Suprapubic skin (tissue), 3 donors: ENCODE measurements around the gene GINS1.
"Not testable (repeated sequence)": the region's sequence is repeated elsewhere in the genome, so short reads cannot be mapped to it uniquely, and the experiment has no call there.

ENCODE experiments used
- EP300 ChIP-seq: sonication (generic); formaldehyde crosslinking; IDR thresholded peaks from one replicate; pipeline ENCODE4 v1.6.1; 2017; ENCODE audit warnings: antibody characterized with exemption
- POLR2A ChIP-seq, 2 donors: fragments of 450-650 bp; IDR thresholded peaks; one replicate each; pipeline ENCODE4 v1.6.1; 2017; ENCODE audit warnings: antibody characterized with exemption in 2 of 2, mild to moderate bottlenecking in 2 of 2, moderate library complexity in 2 of 2
- TF ChIP-seq, protein P1 (sequence below), 2 donors: fragments of 200-600 bp in 1 of 2; fragments of 450-650 bp in 1 of 2; sonication (generic) in 1 of 2; IDR thresholded peaks; one replicate each; pipeline ENCODE4 v1.5.1; 2016 to 2019; ENCODE audit warnings: antibody characterized with exemption in 2 of 2, mild to moderate bottlenecking in 1 of 2, moderate library complexity in 1 of 2

DNA sequence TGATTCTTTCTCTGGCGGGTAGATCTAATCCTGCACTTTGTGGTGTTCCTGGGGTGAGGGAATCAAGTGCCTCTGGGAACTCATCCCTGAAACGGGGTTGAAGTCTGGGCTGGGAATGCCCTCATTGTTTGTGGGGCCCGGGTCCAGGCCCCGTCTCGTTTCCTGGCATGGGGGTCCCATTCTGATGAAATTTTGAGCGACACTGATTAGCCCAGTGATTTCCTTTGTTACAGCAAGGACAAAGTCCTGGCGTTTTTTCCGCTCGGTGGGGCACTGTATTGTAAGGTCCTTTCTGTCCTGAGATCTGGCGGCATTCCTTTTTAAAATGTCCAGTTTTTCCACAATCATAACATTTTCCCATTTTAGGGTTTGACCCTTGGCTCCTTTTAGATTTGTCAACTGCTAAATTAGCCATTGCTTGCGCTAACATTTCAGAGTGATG is 7.2 kb upstream of the GINS1 start:
- TF ChIP-seq, protein P1, sequence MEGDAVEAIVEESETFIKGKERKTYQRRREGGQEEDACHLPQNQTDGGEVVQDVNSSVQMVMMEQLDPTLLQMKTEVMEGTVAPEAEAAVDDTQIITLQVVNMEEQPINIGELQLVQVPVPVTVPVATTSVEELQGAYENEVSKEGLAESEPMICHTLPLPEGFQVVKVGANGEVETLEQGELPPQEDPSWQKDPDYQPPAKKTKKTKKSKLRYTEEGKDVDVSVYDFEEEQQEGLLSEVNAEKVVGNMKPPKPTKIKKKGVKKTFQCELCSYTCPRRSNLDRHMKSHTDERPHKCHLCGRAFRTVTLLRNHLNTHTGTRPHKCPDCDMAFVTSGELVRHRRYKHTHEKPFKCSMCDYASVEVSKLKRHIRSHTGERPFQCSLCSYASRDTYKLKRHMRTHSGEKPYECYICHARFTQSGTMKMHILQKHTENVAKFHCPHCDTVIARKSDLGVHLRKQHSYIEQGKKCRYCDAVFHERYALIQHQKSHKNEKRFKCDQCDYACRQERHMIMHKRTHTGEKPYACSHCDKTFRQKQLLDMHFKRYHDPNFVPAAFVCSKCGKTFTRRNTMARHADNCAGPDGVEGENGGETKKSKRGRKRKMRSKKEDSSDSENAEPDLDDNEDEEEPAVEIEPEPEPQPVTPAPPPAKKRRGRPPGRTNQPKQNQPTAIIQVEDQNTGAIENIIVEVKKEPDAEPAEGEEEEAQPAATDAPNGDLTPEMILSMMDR (IDR thresholded peaks at IDR 0.05): not testable (repeated sequence)
- TF ChIP-seq POLR2A (IDR thresholded peaks at IDR 0.05); EP300: not testable (repeated sequence)
